ENCODE measurements around the gene ANKRD42. TPM values are rescaled to one million over a fixed set of nuclear protein-coding genes. Genes with fewer than 3 reads are reported as not detected.
"Not testable (repeated sequence)": the region's sequence is repeated elsewhere in the genome, so short reads cannot be mapped to it uniquely, and the experiment has no call there.

The ANKRD42 gene
- total RNA-seq, 1 donor from 2014 or later: 8.6 TPM

GRCh38 chr11:83170865-83171264 lies 22.6 kb upstream of the ANKRD42 start:
- no peak for DNase-seq (ENCODE audit: low spot score in 2 of 2)
- no peak for FAIRE-seq

DNA sequence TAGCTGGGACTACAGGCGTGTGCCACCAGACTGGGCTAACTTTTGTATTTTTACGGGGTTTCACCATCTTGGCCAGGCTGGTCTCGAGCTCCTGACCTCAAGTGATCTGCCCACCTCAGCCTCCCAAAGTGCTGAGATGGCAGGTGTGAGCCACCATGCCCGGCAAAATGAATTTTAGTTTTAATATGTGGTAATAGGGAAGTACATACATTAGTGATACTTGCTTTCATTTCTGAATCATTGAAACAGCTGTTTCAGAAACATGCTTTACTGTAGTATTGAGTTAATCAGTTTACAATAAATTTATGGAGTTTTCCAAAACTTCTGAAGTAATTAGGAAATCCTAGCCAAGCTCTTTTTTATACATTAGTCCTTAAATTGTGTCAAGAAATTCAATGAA lies 21.0 kb upstream of the ANKRD42 start:
- FAIRE-seq (no peak), DNase-seq (ENCODE audit: low spot score in 2 of 2) (no peak)

DNA sequence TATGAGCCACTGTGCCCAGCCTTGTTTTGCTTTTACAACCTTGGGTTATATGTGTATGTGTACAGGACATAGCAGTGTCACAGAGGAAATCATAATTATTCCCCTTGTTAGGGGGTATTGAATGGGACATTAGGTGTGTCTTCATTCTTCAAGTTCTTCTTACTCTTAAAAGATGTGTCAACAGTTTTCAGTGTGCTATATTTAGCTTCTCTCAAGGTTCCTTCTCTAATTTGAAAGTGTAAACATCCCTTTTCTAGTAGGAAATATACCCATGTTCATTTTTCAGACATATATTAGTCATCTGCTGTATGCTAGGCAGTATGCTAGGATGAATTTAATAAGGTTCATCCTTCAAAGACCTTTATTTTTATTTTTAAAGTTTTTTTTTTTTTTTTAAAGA lies 19.5 kb upstream of the ANKRD42 start:
- no peak for FAIRE-seq
- DNase-seq (ENCODE audit: low spot score in 2 of 2): no peak

DNA sequence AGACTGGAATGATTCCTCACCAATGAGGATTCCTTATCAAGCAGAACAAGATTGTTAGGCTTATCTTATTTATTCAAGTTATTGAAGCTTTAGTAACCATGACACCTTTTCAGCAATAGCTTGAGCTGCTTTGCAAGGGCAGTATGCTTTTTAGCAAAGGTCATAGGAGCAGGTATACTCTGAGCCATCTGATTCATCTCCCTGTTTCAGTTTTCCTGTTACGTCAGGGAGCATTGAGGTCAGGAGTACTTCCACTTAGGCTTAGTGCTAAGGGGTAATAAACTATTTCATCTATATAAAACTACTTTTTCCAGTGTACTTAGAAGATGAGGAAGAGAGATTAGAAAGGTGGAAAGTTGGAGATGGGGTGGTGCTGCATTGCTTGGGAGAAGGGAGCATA lies 17.7 kb upstream of the ANKRD42 start:
- no peak for DNase-seq (ENCODE audit: low spot score in 2 of 2)
- no peak for FAIRE-seq

- FAIRE-seq: no peak
- DNase-seq (ENCODE audit: low spot score in 2 of 2): no peak
Measured at GRCh38 chr11:83181815-83182214, 11.7 kb upstream of the ANKRD42 start.

GRCh38 chr11:83185767-83186166 lies 7.7 kb upstream of the ANKRD42 start:
- FAIRE-seq: no peak
- DNase-seq (ENCODE audit: low spot score in 2 of 2): no peak

DNA sequence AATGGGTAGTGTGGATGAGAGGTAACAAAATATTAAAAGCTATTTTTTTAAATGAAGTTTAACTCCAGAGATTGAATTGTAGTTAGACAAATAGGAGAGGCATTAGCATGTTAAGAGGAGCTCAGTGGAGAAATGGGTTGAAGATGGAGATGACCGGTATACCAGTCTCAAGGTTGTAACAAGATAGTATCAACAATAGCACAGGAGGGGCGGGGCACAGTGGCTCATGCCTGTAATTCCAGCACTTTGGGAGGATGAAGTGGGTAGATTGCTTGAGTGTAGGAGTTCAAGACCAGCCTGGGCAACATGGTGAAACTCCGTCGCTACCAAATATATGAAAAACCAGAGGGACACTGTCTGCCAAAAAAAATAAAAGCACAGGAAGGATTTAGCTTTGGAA lies 6.0 kb upstream of the ANKRD42 start:
- DNase-seq (ENCODE audit: low spot score in 2 of 2): no peak
- FAIRE-seq: no peak

DNA sequence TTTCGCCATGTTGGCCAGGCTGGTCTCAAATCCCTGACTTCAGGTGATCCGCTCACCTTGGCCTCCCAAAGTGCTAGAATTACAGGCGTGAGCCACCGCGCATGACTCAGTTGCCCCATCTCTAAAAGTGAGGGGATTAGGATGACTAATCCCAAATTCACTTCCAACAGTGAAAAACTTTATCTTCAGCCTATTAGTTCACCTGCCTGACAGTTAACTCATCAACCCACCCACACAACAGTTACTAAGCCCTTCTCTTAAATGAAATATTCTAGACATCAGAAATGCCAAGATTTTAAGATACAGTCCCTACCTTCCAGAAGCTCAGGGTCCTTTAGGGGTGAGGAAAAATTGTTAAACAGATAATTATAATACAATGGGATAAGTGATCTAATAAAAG lies 2.0 kb upstream of the ANKRD42 start:
- DNase-seq (ENCODE audit: low spot score in 2 of 2) (no peak), FAIRE-seq (no peak)

DNA sequence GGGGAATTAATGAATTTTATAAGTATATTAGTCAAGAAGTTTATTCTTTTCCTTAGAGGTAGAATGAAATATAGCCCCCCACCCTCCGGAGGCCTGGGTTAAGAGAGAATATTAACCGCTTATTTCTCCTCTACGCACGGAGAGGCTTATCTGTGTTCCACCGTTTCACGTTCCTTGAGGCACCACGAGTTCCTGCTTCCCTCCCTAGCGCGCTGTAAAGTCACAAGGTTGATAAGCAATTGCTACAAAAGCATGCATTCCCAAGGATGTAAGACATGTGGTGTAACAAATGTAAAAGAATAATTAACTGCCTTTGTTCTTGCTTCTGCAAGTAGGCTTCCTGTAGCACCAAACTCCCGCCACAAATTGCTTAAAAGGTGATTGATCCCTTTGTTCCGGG lies 1.5 kb upstream of the ANKRD42 start:
- DNase-seq (ENCODE audit: low spot score in 2 of 2): no peak
- FAIRE-seq: no peak

DNA sequence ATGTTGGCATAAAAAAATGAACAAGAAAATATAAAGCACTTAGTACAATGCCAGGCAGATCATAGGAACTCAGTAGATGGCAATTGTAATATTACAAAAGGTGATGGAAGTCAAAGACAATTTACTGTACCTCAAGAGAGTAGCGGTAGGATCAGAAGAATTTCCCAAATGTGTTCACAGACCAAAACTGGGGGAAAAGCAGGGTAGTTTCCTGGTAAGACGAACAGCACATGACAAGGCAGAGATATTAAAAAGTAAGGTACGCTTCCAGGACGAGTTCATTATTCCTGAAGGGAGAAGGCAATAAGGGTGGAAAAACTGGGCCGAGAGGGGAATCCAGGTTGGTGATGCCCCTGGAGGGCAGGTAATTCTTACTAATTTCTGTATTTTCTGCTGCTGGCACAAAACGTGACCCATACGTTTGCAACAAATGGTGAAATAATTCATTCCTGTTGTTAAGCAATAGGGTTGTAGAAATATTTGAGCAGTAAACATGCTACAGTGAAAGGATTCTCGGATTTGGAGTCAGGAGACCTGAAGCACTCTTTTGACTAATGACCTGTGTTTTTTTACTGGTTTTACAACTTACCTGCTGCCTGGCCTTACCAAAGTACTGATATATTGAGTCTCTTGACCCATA lies 786 bp upstream of the ANKRD42 start:
- DNase-seq (ENCODE audit: low spot score in 2 of 2) (no peak), FAIRE-seq (no peak)

- FAIRE-seq (no peak), DNase-seq (ENCODE audit: low spot score in 2 of 2) (peak in 1 of 2 donors; percentile 32)
Measured at GRCh38 chr11:83194281-83195142, 1.0 kb downstream of the ANKRD42 start.

DNA sequence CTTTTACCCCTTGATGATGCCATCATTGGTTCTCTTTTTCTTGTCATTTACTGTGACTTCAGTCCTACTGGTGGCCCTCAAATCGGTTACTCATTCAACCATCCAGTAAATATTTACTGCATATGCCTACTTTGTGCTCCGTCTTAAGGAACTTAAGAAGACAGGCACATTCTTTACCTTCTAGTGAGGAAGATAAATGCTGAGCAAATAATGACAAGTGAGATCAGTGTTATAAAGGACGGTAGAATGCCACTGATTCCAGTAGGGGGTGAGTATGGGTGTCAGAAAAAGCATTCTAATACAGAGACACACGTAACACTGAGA lies 1.6 kb downstream of the ANKRD42 start:
- FAIRE-seq: no peak
- DNase-seq (ENCODE audit: low spot score in 2 of 2): no peak

DNA sequence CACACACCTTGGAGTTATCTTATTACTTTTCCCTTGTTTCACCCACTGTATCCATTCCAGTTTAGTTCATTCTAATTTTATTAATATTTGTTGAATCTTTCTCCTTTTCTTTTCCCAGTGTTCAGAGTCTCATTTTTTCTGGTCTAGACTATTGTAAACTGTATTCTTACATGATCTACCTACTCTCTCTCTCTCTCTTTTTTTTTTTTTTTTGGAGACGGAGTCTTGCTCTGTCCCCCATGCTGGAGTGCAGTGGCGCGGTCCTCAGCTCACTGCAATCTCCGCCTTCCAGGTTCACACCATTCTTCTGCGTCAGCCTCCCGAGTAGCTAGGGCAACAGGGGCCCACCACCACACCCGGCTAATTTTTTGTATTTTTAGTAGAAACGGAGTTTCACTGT lies 2.1 kb downstream of the ANKRD42 start:
- DNase-seq (ENCODE audit: low spot score in 2 of 2) (no peak), FAIRE-seq (no peak)

GRCh38 chr11:83200035-83200434 lies 6.5 kb downstream of the ANKRD42 start:
- DNase-seq (ENCODE audit: low spot score in 2 of 2) (no peak), FAIRE-seq (no peak)

DNA sequence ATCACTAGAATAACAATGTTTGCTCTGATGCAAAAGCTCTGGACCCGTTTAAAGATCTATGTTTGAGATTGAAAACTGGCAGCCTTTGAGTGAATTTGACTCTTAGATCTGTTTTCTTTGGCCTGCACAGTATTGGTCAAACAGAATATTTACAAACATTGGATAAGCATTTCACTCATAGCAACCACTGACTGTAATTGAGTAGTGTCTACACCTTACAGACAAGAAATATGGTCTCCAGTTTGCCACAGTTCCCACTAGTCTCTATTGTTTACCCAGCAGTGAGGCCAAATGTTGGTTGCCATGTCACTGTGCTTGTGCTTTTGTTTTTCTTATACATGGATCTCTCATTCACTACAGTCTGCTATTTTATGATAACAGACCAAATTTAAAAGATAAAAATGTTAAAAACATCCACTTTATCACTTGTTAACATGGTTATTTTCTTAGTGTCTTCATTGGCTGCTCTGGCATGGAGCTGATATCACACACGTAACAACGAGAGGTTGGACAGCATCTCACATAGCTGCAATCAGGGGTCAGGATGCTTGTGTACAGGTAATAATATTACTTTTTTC lies 12.2 kb downstream of the ANKRD42 start:
- DNase-seq (ENCODE audit: low spot score in 2 of 2) (no peak), FAIRE-seq (no peak)

GRCh38 chr11:83206221-83206620 lies 12.7 kb downstream of the ANKRD42 start:
- no peak for FAIRE-seq
- no peak for DNase-seq (ENCODE audit: low spot score in 2 of 2)

DNA sequence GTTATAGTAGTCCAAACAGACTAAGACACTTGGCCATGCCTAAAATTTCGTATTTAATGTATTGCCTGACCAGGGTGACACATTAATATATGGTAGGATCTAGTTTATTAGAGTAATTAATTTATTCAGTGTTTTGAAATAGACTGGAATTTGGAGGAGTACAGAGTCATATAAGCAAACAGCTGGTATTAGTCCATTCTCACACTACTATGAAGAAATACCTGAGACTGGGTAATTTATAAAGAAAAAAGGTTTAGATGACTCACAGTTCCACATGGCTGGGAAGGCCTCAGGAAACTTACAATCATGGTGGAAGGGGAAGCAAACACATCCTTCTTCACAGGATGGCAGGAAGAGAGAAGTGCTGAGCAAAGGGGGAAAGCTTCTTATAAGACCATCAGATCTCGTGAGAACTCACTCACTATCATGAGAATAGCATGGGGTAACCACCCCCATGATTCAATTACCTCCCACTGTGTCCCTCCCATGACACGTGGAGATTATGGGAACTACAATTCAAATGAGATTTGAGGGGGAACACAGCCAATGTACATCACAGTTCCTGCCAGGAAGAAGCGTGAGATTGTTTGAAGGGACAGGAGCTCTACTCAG lies 13.4 kb downstream of the ANKRD42 start:
- DNase-seq (ENCODE audit: low spot score in 2 of 2); FAIRE-seq: not testable (repeated sequence)

DNA sequence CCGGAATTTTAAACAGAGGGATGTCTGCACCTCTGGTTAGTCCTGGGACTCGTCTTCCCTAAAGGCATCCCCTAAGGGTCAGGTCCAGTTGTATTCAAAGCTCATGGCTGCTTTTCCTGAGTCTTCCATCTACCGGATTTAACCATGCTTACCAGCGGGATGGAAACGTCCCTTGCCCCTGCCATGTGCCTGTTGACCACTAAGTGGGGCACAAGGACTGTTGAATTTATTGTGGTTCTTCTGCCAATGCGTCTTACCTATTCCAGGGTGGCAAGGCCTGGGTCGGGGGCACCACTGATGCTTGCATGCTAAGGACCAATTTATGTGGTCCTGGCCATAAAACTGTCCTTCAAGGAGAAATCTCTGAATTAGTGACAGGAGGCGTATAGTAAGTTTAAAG lies 25.6 kb downstream of the ANKRD42 start:
- DNase-seq (ENCODE audit: low spot score in 2 of 2): no peak
- FAIRE-seq: no peak

- no peak for FAIRE-seq
- no peak for DNase-seq (ENCODE audit: low spot score in 2 of 2)
Measured at GRCh38 chr11:83220260-83220659, 26.7 kb downstream of the ANKRD42 start.

GRCh38 chr11:83221694-83222093 lies 28.2 kb downstream of the ANKRD42 start:
- FAIRE-seq (no peak), DNase-seq (ENCODE audit: low spot score in 2 of 2) (no peak)

DNA sequence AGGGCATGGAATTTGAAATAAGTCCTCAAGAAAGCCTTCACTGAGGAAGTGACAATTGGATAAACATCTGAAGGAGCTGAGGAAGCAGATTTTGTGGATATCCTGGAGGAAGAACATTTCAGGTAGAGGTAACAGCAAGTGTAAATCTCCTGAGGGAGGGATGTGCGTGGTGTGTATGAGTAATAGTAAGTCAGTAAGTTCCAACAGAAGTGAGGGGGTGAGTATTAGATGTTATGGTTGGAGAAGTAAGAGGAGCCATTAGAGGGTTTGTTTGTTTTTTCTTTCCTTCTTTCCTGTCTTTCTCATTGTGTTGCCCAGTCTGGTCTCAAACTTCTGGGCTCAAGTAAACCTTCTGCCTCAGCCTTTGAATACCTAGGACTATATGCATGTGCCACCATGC lies 29.0 kb downstream of the ANKRD42 start:
- DNase-seq (ENCODE audit: low spot score in 2 of 2) (no peak), FAIRE-seq (no peak)

Data from frontal cortex (tissue), 4 donors.